HepG2 (cell line): ENCODE measurements around the gene LHPP. TPM values are rescaled to one million over a fixed set of nuclear protein-coding genes. Genes with fewer than 3 reads are reported as not detected.

Experiments used
- CTCF ChIP-seq: sonication (generic); formaldehyde crosslinking; IDR thresholded peaks from 2 replicates; pipeline ENCODE4 v1.5.0; 2020; ENCODE audit warnings: mild to moderate bottlenecking, missing genetic modification reagents, moderate library complexity
- HOXD1 ChIP-seq: sonication (generic); formaldehyde crosslinking; IDR thresholded peaks from 2 replicates; pipeline ENCODE4 v1.5.0; 2020; ENCODE audit warnings: missing genetic modification reagents
- MEIS2 ChIP-seq: sonication (generic); formaldehyde crosslinking; IDR thresholded peaks from 2 replicates; pipeline ENCODE4 v1.9.0; 2021; ENCODE audit warnings: mild to moderate bottlenecking, missing genetic modification reagents
- NAIF1 ChIP-seq: sonication (generic); formaldehyde crosslinking; IDR thresholded peaks from 2 replicates; pipeline ENCODE4 v1.5.0; 2020; ENCODE audit warnings: mild to moderate bottlenecking, missing genetic modification reagents, borderline replicate concordance
- PAF1 ChIP-seq: IDR thresholded peaks from 2 replicates; pipeline ENCODE4 v1.6.1; 2016; ENCODE audit warnings: missing genetic modification reagents, missing compliant biosample characterization
- SUZ12 ChIP-seq: fragments of 150-350 bp; IDR thresholded peaks from 2 replicates; pipeline ENCODE4 v1.6.1; 2014; ENCODE audit warnings: low read depth, low read length
- U2AF2 ChIP-seq: fragments of 200-400 bp; formaldehyde crosslinking; IDR thresholded peaks from 2 replicates; pipeline ENCODE4 v1.6.1; 2017; ENCODE audit warnings: low read depth, mild to moderate bottlenecking, low read length
- ZNF225 ChIP-seq: sonication (generic); formaldehyde crosslinking; IDR thresholded peaks from 2 replicates; pipeline ENCODE4 v1.4.0; 2020; ENCODE audit warnings: mild to moderate bottlenecking, missing genetic modification reagents
- ZNF235 ChIP-seq: sonication (generic); formaldehyde crosslinking; IDR thresholded peaks from 2 replicates; pipeline ENCODE4 v1.8.1; 2023; ENCODE audit warnings: mild to moderate bottlenecking, missing genetic modification reagents, borderline replicate concordance
- ZNF326 ChIP-seq: sonication (generic); formaldehyde crosslinking; IDR thresholded peaks from 2 replicates; pipeline ENCODE4 v1.4.0; 2020; ENCODE audit warnings: missing genetic modification reagents, borderline replicate concordance
- ZNF512B ChIP-seq: sonication (generic); formaldehyde crosslinking; IDR thresholded peaks from 2 replicates; pipeline ENCODE4 v1.5.1; 2020; ENCODE audit warnings: missing genetic modification reagents, mild to moderate bottlenecking, borderline replicate concordance
- ZNF543 ChIP-seq: sonication (generic); formaldehyde crosslinking; IDR thresholded peaks from 2 replicates; pipeline ENCODE4 v1.4.0; 2020; ENCODE audit warnings: mild to moderate bottlenecking, missing genetic modification reagents
- ZNF562 ChIP-seq: sonication (generic); formaldehyde crosslinking; IDR thresholded peaks from 2 replicates; pipeline ENCODE4 v1.8.0; 2022; ENCODE audit warnings: missing genetic modification reagents, borderline replicate concordance
- ZNF672 ChIP-seq: sonication (generic); formaldehyde crosslinking; IDR thresholded peaks from 2 replicates; pipeline ENCODE4 v1.8.1; 2022; ENCODE audit warnings: missing genetic modification reagents
- ZNF883 ChIP-seq: sonication (generic); formaldehyde crosslinking; IDR thresholded peaks from 2 replicates; pipeline ENCODE4 v1.5.1; 2020; ENCODE audit warnings: mild to moderate bottlenecking, missing genetic modification reagents; ENCODE audit errors: not compliant biosample characterization
- polyA plus RNA-seq, 8 experiments: library from polyadenylated mRNA; depleted of rRNA in 3 of 8; stranded (reverse) in 7 of 8; unstranded in 1 of 8; fragments of >200 nt; fragmentation: Illumina TruSeq in 4 of 8; extraction: Trizol in 4 of 8; gene quantifications; 2 replicates each; pipeline versions ENCODE4 v1.2.1 to v1.2.3, GENCODE V29; 2011 to 2016; ENCODE audit warnings: low read depth in 4 of 8, missing spikeins in 1 of 8, mixed read lengths in 1 of 8; ENCODE audit not compliant: insufficient read depth in 1 of 8
- total RNA-seq, 5 experiments: library from RNA; depleted of rRNA; stranded (reverse); fragments of >200 nt; fragmentation: Illumina TruSeq; extraction: Trizol; gene quantifications; 2 replicates each; pipeline ENCODE4 v1.2.3, GENCODE V29; 2016; ENCODE audit warnings: low read depth in 1 of 5
- TF ChIP-seq, protein P1 (sequence below): IDR thresholded peaks from 2 replicates; pipeline ENCODE4 v1.6.1; 2012; ENCODE audit warnings: low read depth, low read length, improper control_type of control experiment
- TF ChIP-seq, protein P2 (sequence below): sonication (generic); formaldehyde crosslinking; IDR thresholded peaks from 2 replicates; pipeline ENCODE4 v1.8.0; 2022; ENCODE audit warnings: mild to moderate bottlenecking, missing genetic modification reagents, moderate library complexity

The LHPP gene
- total and polyA plus RNA-seq, 2 of the 13 experiments (the other 11 are each of a cell fraction or from before 2014, with no cell fraction given): 5.2 to 13.1 TPM

DNA sequence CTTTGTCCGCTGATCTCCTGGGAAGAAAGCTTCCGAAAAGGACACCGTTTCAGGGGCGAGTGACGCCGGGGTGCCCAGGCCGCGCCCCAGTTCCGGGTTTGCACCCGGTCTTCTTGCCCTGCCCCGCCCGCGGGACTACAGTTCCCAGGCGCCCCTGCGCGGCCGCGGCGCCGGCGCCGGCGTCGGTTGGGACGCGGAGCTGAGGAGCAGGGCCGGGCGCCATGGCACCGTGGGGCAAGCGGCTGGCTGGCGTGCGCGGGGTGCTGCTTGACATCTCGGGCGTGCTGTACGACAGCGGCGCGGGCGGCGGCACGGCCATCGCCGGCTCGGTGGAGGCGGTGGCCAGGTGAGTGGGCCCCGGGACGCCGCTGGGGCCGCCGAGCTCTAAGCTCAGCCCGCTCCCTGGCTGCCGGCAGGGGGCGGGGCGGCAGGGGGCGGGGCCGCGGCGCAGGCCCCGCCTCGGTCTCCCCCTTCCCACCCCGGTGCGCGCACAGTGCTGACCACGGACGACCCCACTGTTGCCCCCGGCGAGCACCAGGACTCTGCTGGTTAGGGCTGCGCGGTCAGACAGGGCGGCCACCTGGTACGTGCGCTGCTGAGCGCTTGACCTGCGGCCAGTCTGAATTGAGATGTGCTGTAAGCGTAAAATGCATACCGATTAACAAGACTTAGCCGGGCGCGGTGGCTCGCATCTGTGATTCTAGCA lies at the start of gene LHPP (continued):
- TF ChIP-seq, protein P1, sequence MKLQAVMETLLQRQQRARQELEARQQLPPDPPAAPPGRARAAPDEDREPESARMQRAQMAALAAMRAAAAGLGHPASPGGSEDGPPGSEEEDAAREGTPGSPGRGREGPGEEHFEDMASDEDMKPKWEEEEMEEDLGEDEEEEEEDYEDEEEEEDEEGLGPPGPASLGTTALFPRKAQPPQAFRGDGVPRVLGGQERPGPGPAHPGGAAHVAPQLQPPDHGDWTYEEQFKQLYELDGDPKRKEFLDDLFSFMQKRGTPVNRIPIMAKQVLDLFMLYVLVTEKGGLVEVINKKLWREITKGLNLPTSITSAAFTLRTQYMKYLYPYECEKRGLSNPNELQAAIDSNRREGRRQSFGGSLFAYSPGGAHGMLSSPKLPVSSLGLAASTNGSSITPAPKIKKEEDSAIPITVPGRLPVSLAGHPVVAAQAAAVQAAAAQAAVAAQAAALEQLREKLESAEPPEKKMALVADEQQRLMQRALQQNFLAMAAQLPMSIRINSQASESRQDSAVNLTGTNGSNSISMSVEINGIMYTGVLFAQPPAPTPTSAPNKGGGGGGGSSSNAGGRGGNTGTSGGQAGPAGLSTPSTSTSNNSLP: no peak
- TF ChIP-seq ZNF235 (CRISPR knock-in tag): no peak
- no peak for TF ChIP-seq NAIF1
- TF ChIP-seq ZNF562: no peak
- TF ChIP-seq ZNF543: no peak
- peak; percentile 26; the same call in 1 of the 2 replicates for TF ChIP-seq CTCF (CRISPR knock-in tag)
- no peak for TF ChIP-seq ZNF672 (CRISPR knock-in tag)
- TF ChIP-seq U2AF2: no peak
- TF ChIP-seq SUZ12: peak; percentile 65; the same call in 1 of the 2 replicates
- TF ChIP-seq ZNF225: 0 out of 2 replicates have a peak, but pooled peaks have one; percentile 16
- TF ChIP-seq HOXD1 (CRISPR knock-in tag): no peak
- TF ChIP-seq ZNF326 (CRISPR knock-in tag): no peak
- no peak for TF ChIP-seq ZNF512B
- TF ChIP-seq MEIS2: no peak
- TF ChIP-seq, protein P2, sequence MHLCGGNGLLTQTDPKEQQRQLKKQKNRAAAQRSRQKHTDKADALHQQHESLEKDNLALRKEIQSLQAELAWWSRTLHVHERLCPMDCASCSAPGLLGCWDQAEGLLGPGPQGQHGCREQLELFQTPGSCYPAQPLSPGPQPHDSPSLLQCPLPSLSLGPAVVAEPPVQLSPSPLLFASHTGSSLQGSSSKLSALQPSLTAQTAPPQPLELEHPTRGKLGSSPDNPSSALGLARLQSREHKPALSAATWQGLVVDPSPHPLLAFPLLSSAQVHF (CRISPR knock-in tag): no peak
- TF ChIP-seq PAF1 (CRISPR knock-in tag): no peak
- no peak for TF ChIP-seq ZNF883 (CRISPR knock-in tag)
